HG03457 (cell line): ENCODE measurements around the gene CPE.
"Not testable (repeated sequence)": the region's sequence is repeated elsewhere in the genome, so short reads cannot be mapped to it uniquely, and the experiment has no call there.

ENCODE experiments used
- ATAC-seq: cut with Tn5 transposase; IDR thresholded peaks from one replicate; pipeline ENCODE4 v1.9.1; 2021; ENCODE audit warnings: moderate number of reproducible peaks; ENCODE audit not compliant: unreplicated experiment

Gene CPE

DNA sequence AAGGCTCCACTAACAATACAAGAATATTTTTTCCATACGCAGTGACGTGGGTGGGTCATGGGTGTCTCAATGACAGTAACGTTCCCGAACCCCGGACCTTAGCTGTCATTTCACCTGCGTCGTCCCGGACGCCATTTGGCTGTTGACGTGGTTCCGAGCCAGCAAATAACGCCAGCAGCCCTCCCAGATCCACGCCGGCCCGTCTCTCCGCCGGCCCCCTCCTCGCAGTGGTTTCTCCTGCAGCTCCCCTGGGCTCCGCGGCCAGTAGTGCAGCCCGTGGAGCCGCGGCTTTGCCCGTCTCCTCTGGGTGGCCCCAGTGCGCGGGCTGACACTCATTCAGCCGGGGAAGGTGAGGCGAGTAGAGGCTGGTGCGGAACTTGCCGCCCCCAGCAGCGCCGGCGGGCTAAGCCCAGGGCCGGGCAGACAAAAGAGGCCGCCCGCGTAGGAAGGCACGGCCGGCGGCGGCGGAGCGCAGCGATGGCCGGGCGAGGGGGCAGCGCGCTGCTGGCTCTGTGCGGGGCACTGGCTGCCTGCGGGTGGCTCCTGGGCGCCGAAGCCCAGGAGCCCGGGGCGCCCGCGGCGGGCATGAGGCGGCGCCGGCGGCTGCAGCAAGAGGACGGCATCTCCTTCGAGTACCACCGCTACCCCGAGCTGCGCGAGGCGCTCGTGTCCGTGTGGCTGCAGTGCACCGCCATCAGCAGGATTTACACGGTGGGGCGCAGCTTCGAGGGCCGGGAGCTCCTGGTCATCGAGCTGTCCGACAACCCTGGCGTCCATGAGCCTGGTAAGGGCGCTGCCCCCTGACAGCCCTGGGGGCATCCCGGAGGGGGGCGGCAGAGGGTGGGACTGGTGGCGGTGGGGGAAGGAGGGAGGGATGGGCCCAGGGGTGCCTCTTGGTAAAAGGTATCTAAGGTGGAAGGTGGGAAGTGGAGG lies at the start of gene CPE:
CPE (plus strand) TSS at position 264 of the 933 bp plus-strand sequence; CDS start at position 478, 214 bp downstream.
- ATAC-seq, result peak; percentile 70

DNA sequence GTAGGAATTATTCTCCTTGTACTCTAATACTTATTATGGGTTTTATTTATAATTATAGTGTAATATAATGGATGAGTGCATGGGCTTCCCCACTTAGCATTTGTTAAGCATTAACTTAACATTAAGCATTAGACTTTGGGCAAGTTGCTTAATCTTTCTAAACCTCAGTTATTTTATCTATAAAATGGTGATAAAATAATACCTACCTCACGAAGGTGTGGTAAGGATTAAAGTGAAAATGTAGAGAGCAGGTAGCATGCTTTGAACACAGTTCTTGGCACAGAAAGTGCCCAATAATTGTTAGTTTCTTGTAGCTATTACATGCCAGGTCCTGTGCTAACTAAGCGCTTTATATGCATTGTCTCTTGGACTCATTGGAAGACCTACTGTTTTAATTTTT lies 48.7 kb upstream of the CPE start:
- no peak for ATAC-seq

DNA sequence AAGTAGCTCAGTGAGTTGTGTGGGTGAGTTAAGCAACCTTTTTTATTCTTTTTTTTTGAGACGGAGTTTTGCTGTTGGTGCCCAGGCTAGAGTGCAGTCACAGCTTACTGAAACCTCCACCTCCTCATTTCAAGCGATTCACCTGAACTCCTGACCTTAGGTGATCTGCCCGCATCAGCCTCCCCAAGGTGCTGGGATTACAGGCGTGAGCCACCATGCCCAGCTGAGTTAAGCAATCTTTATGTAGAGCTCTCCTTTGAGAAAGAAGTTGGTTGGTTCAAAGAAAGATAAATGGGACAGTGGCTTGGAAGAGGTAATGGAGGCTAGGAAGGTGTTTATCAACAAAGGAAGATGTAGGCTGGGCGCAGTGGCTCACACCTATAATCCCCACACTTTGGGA lies 48.1 kb upstream of the CPE start:
- ATAC-seq, result no peak

DNA sequence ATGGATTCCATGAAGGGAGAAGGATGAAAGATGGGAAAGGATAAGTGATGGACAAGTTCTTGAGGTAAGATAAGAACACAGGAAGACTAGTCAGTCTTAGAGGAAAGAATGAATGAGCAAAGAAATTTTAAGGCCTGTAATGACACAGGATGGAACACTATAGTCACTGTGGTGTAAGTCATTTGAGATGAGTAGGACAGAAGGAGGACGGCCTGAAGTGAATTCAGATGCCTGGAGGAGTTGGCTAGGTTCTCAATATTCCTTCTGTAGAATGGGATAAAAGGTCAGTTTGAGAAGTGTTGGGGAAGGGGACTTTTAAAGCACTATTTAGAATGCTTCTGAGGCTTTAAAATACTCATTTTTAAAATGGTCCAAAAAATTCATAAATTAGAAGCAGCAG lies 47.4 kb upstream of the CPE start:
- no peak for ATAC-seq

DNA sequence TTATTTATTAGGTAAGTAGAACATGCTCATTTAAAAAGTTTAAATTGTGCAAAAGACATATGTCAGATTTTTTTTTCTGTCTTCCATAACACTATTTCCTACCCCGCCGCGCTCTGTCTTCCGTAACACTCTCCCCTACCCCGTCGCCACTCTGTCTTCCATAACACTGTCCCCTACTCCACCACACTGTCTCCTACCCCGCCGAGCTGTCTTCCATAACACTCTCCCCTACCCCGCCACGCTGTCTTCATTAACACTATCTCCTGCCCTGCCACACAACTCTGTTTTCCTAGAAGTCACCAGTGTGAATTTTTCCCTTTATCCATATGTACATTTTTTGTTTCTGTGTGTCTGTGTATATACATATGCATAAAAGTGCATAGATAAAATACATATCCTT lies 47.0 kb upstream of the CPE start:
- no peak for ATAC-seq

DNA sequence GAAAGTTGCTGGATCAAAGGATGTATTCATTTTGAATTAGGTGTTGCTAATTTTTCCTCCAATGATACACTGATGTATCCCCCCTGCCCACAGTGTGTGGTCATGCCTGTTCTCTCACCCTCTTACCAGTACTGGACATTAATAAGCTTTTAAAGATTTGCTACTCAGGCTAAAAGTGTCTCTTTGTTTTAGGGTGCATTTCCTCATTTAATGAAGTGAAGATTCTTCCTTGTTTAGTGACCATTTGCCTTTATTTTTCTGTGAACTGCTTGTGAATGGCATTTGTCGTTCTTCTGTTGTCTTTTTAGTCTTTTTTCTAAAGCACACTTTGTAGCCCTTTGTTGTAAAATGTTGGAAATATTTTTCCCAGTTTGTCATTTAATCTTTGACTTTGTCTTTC lies 46.3 kb upstream of the CPE start:
- no peak for ATAC-seq

DNA sequence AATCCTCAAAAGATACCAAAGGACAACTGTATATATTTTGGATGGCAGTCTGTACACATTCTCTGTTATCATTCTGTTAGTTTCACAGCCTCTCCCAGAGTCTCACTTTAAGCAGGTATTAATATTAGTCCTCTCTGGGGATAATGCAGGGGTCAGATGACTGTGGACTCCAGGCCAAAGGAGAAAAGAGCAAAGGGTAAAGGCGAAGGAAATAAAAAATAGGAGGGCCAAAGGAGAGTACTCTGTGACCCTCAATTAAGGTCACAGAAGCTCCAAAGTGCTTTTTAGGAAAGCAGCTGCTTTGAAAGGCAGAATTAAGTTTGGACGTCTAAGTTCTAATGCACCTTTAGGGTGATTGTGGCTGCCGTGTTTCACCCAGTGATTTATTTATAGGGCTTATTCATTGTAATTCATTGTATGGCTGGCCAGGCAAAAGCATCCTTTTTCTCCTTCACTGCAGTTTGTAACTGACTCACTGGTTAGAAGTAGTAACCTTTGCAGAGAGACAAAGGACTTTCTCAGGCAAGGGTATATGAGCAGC lies 43.6 kb upstream of the CPE start:
- no peak for ATAC-seq

DNA sequence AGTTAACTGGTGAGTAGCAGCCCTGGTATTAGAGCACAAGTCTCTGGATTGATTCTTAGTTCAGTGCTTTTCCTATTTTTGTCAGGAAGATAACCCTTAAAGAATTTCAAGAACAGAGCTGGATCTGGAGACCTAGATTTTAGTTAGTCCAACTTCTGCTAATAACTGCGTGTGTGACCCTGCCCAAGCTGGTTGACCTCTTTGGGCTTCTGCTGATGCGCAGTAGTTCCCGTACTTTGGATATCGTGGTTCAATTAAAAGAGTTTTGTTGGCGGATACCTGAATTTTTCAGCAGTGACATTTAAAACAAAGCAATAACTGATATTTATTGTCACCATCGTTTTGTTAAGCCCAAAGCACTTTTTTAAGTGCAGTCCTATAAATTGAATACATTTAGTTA lies 42.1 kb upstream of the CPE start:
- no peak for ATAC-seq

DNA sequence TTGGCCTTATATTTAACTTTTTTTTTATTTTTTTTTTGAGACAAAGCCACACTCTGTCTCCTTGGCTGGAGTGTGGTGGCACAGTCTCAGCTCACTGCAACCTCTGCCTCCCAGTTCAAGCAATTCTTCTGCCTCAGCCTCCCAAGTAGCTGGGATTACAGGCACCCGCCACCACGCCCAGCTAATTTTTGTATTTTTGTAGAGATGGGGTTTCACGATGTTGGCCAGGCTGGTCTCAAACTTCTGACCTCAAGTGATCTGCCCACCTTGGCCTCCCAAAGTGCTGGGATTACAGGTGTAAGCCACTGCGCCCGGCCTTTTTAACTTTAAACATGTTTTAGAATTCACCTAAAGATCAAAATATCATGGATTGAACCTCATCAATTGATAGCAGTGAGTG lies 36.5 kb upstream of the CPE start:
- ATAC-seq, result not testable (repeated sequence)

DNA sequence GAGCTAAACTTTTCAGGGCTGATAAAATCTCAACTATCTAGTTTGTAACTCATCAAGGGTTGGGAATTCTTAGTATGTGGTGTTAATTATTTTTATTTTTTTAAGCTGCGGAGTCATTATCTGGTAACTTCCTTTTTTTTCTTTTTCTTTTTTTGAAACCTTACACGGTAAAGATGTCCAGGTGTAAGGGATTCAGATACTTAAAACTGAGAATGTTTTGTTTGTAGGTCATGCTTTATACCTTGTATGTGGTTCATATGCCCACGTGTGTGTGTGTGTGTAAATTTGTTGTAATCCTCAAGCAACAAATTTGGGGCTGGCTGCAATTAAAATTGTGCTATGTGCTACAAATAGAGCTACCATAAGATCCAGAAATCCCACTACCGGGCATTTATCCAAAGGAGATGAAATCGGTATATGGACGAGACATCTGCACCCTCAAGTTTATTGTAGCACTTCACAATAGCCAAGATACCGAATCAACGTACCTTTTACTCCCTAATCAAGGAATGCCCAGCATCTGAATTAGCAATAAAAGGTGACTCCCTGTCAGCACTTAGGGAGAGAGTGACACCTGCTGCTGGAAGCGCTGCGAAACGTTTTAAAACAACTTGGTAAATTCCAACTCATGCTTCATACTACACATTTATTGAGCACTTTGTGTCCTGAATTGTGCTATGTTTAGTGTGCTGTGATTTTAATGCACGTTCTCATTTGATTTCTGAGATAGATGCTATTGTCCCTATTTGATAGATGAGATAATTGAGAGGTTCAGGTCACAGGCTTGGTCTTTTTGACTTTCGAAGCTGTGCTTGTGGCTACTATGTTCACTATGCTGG lies 35.2 kb upstream of the CPE start:
- ATAC-seq, result no peak

DNA sequence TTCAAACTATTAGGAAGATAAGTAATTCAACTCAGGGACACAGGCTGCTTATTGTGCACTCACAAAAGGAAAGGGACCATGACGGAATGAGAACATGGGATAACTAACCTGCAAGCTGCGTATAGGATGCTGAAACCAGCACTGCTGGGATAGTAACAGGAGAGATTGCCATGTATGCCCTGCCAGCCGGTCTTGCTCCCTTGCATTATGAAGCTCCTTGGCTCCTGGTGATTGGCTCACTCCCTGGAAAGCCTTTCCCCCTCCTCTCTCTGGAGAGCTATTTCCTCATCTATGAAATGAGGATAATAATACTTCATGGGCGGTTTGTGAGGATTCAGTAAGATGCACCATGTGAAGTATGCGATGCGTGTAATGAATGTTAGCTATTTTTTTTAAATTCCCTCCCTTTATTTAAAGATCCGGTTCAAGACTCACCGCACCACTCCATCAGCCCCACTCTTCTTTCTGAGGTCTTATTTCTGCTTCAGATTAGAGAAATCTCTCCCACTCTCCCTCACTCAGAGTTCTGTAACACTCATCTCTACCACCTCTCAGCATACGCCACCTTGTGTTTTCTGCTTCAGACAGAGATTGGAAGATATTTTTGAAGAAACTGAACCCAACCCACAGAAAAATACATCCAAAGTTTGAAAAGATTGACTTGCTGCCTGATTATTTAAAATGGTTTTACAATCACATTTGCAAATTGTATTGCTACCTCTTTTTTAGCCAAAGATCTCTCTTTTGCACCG lies 33.0 kb upstream of the CPE start:
- no peak for ATAC-seq

DNA sequence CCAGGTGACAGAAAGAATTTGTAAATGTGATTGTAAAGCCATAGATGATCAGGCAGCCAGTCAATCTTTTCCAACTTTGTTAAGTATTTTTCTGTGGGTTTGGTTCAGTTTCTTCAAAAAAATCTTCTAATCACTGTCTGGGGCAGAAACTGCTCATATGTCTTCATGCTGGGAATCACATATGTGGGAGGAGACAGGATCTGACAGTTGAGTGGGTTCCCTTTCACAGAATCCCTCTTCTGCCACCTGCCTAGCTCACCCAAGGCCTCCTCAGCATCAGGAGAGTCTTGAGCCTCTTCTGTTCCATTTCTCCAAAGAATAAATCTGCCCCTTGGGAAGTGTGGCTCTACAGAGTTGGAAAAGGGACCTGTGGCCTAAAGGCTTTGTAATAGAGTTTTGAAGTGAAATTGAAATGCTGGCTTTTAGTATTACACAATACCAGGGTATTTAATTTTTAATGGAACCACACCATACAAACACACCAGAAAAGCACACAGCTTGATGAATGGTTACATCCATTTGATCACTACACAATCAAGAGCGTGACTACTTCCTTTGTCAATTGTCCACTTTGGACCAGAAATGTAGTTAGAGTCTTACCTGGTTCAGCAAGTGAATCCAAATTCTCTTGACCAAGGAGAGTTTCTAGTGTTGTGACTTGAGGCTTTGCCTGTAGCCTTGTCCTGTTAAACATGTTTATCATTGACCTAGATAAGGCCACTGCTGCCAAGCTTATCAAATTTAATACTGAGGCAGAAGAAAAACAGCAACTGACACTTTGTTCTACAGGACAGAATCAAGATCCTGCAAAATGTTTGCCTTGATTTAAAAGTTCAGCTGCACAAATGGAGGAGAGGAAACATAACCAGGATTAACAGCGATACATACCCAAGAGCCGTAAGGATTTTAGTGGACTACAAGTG lies 30.9 kb upstream of the CPE start:
- no peak for ATAC-seq

DNA sequence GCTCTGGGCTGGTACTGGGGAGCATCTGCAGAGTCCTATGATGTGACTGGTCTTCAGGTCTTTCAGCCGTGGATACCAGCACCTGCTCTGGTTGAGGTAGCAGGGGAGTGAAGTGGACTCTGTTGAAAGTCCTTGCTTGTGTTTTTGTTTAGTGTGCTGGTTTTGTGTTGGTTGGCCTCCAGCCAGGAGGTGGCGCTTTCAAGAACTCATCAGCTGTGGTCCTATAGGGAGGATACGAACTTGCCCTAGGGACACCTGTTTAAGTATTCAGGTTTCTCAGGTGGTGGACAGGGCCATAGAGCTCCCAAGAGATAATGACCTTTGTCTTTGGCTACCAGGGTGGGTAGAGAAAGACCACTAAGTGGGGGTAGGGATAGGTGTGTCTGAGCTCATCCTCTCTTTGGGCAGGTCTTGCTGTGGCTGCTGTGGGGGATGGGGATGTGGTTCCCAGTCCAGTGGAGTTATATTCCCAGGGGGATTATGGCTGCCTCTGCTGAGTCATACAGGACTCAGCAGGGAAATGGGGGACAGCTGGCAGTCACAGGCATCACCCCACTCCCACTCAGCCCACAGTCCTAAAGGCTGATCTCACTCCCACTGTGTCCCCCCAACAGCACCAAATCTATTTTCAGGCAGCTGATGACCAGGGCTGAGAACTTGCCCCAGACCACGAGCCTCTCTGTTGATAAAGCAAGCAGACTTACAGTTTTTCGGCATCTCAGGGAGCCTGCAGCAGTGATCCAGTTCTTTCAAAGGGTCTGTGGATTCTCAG lies 27.3 kb upstream of the CPE start:
- ATAC-seq, result no peak

DNA sequence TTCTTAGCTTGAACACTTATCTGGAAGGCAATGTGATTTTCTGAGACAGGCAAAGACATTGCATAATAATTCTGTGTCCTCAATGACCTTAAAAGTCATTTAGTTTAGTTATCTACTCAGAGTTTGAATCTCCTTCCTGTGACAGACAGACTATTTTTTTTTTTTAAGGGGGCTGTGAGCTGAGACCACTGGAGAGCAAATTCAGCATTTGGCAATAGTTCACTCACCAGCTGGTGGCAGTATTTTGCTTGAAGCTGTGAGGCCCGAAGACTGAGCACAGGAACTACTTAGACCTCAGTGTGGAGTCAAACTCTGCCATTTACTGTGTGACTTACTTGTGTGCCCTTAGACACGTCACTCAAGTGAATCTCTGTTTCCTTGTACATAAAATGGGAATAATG lies 22.9 kb upstream of the CPE start:
- no peak for ATAC-seq

DNA sequence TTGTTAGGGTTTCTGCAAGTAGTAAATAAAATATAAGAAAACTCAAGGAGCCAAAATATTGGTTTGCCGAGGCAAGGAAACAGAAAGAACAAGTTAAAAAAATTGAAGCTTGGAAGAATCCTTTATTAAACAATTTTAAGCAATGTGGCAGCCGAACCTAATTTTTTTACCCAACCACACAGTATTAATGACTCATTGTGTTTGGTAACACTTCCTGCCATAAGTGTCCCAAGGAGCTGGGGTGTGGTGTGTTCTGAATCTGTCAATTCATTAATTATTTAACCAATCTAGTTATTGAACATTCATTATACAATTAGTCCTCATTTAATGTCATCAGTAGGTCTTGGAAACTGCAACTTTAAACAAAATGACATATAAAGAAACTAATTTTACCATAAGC lies 19.3 kb upstream of the CPE start:
- no peak for ATAC-seq

DNA sequence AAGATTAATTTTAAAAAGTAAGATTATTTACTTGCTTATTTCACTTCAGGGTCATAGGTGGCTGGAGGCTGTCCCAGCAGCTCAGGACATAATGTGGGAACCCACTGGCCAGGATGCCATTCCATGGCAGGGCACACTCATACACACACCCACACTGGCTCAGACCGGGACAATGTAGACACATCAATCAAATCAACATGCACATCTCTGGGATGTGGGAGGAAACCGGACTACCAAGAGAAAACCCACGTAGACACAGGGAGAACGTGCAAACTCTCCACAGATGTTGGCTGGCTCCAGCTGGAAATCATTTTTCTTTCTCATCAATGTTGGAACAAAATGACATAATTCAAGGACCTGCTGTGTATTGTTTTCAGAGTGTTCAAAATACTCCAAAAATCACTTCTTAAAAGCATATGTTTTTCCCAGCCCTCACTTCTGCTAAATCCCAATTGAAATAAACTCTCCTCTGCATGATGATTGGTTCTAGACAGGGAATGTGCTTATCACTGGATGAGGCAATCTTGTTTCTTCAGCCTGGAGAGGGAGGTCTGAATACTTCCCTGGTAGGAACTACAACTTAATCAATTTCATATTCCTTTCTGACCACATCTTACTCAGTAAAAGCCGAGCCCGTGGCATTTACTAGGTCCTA lies 18.6 kb upstream of the CPE start:
- no peak for ATAC-seq

DNA sequence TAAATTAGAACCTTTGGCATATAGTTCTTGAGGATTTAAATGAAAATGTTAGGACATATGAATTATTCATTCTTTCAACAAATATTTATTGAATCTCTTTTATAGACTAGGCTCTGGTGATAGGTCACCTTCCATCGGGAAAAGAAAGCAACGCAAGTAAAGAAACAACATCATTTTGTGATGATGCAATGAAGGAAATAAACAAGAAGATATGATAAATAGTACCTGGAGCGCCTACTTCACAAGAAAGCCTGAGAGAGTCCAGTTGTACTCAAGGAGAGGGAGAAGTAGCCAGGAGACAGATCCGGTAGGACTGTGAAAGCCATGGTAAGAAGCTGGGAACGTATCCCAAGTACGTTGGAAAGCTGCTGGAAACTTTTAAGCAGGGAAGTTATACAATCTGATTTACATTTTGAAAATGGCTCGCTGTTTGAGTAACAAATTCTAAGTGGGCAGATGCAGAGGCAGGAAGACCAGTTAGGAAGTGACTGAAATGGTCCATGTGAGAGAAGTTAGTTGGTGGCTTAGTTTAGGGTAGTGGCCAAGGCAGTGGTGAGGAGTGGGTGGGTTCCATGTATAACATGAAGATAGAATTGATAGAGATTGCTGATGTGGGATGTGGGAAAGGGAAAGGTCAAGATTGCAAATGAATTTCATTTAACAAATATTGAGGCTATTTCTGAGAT lies 17.7 kb upstream of the CPE start:
- ATAC-seq, result no peak

DNA sequence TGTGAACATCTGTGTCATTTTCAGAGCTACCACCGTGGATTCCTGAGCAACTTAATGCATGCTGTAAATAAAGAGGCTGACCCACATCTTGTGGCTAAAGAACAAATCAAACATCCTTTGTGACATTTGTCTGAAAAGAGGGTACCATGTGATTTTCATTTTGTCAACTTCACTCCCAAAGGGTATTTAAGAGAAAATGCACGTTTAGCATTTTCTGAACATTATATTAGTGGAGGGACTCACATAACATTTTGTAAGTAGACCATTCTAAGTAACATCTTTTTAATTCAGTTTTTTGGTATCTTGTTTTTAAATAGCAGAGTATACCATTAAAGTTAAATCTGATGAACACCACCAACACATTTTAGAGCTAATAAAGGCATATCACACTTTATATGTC lies 17.0 kb upstream of the CPE start:
- ATAC-seq, result no peak
